ENCODE data around the gene NEK4.

GRCh38 chr3:52779837-52780585, 9.3 kb upstream of the NEK4 start:
- no peak for TF ChIP-seq CTCF (IDR thresholded peaks at IDR 0.05; ENCODE audit: low read length)
- no peak for TF ChIP-seq EZH2 (optimal IDR thresholded peaks at IDR 0.05; ENCODE audit: low read depth, low read length)

Measured in MM.1S (cell line).